ENCODE results near the gene AUTS2.

DNA sequence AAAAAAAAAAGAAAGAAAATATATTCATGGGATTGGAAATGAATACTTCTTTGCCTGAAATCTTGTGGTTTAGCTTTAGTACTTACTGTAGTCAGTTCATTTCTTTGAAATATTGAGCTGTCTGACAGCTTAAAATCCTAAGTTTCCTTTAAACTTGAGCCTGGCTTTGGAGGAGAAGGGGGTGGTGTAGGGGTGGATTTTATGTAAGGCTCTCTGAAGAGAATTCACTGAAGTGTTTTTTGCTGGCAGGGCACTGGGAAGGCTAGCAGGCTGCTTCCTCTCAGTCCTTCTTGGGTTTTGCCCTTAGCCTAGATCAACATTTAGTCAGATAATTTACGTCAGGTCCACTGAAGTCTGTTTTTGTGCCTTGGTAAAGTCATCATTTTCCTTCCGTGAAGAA, 516.5 kb downstream of the AUTS2 start:
- TF ChIP-seq CTCF (conservative IDR thresholded peaks at IDR 0.05; ENCODE audit: low read depth, low read length), result no peak
- TF ChIP-seq EZH2 (IDR thresholded peaks at IDR 0.05; ENCODE audit: borderline replicate concordance, low read depth, low read length, poor library complexity, severe bottlenecking), result no peak

Measured in A673 (cell line).